Hepatic stellate cell (primary cell): Measurements from ENCODE around the gene AGAP5.
"Not testable (repeated sequence)": the region's sequence is repeated elsewhere in the genome, so short reads cannot be mapped to it uniquely, and the experiment has no call there.

ENCODE experiments used
- DNase-seq: peaks from one replicate; pipeline ENCODE4 v3.0.0; 2011; ENCODE audit warnings: low spot score

The AGAP5 gene

DNA sequence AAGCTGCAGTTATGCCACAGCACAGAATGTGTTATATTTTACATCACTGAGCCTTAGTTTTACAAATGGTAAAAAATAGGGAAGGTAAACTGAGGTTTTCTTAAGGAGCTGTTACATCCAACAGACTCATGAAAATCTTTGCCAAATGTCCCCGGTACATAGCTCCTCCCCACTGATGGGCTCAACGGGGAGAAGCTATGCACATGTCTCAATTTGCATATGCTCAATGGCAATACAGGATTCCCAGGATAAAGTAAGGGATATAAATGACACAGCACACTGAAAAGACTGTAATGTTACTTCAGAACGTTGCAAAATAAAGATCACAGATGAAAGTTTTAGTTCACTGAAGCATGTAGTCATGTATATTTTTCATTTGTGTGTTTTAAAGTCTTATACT, 16.6 kb upstream of the AGAP5 start:
- not testable (repeated sequence) for DNase-seq

GRCh38 chr10:73713912-73714311, 16.0 kb upstream of the AGAP5 start:
- not testable (repeated sequence) for DNase-seq

- not testable (repeated sequence) for DNase-seq
Measured at GRCh38 chr10:73711683-73712082, 13.8 kb upstream of the AGAP5 start.

- DNase-seq: not testable (repeated sequence)
Measured at GRCh38 chr10:73708122-73708521, 10.2 kb upstream of the AGAP5 start.

DNA sequence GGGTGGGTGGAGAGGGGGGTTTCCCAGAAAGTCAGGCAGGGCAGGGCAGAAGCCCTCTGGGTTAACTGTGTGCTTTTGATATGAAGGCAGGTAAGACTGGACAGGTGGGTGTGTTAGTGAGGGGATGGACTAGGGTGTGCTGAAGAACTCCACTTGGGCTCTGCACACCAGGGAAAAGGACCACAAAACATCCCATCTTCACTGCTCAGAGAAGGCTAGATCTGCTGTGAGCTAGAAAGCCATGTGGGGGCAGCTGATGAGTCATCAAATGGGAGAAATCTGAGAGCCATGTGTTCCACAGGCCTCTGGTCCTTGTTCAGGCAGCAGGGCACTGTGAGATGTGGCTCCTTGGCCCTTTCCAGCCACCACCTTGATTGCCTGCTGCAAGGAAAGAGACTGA, 9.7 kb upstream of the AGAP5 start:
- not testable (repeated sequence) for DNase-seq

DNA sequence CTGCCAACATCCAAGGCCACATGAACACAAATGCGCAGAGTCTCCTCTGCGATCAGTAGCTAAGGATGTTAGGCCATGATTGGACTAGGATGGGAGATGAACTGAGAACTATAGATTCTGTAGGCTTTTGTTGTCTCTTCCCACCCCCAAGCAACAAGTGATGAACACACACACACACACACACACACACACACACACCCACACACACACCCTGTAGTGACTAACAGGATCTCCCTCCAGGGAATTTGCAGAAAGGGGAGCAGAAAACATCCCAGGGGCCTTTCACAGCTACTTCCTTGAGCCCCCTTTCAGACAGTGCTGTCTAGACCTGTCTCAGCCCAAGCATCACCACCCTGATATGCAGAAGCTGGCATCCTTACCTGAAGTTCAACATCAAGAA, 8.6 kb upstream of the AGAP5 start:
- not testable (repeated sequence) for DNase-seq

DNA sequence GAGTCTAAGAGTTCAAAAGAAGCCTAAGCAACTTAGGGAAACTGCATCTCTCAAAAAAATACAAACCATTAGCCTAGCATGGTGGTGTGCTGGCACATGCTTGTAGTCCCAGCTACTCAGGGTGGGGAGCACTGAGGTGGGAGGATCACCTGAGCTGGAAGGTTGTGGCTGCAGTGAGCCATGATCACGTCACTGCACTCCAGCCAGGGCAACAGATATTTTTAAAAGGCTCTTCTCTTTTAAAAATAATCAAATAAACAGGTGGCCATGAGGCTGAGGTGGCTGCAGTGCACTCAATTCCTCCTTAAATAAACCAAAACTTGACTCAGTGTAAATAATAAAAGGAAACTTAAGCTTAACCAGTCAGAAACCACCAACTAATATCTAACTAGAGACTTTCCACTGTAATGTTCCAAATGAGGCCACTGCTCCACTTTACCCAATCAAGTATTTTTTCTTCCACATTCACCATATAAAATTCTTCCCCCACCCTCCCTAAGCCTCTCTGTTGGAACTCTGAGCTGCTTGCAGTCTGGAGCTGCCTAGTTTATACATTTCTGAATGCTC, 7.7 kb upstream of the AGAP5 start:
- DNase-seq: not testable (repeated sequence)

- not testable (repeated sequence) for DNase-seq
Measured at GRCh38 chr10:73703924-73704323, 6.0 kb upstream of the AGAP5 start.

- DNase-seq: not testable (repeated sequence)
Measured at GRCh38 chr10:73698819-73699218, 910 bp upstream of the AGAP5 start.

- not testable (repeated sequence) for DNase-seq
Measured at GRCh38 chr10:73695302-73695701, 2.6 kb downstream of the AGAP5 start.

DNA sequence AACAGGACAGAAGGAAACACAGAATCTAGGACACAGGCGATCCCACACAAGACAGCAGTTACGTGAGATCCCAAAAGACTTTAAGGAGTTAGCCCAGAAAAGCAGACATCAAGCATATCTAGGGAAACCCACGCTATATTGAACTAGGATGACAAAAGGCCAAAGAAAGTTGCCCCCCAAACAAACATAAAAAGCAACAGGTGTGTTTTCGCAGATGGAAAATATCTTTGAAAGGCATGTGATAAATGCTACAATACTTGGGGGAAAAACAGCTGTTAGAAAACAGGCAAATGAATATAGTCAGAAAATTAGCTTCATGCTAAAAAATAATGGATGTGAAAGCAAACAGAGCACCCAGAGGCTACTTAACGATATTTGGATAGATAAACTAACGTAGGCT, 7.2 kb downstream of the AGAP5 start:
- not testable (repeated sequence) for DNase-seq

- not testable (repeated sequence) for DNase-seq
Measured at GRCh38 chr10:73689596-73689995, 8.3 kb downstream of the AGAP5 start.

DNA sequence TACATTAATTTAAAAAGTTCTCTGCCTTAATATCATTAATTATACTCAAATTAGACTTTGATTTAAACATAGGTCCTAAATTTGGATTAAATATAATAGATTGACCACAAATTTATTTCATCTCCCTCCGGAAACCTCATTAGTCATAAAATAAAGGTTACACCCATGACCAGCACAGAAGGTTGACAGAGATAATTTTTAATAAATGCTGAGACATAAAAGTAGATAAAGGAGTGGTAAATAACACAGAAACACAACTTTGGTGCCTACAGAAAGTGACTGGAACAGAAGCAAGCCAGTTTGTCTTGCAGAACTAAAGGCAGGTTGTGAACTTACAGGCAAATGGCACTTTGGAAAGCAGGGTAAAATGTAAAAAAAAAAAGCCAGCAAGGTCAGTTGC, 10.3 kb downstream of the AGAP5 start:
- DNase-seq: not testable (repeated sequence)

DNA sequence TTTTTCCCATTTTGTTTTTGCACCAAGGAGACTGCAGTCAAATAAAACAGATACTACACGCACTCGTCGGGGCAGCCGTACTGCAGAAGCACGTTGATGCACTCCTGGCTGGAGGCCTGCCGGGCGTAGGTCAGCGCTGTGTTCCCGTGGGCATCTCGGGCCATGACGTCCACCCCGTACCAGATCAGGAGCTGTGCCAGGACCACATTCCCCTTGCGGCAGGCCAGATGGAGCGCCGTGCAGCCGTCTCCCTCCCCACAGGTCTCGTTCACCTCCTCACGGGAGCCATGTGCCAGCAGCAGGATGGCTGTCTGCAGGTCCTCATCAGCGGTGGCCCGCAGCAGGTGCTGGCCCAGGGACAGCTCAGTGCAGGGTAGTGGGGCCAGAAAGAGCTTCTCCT, 23.4 kb downstream of the AGAP5 start:
- not testable (repeated sequence) for DNase-seq

DNA sequence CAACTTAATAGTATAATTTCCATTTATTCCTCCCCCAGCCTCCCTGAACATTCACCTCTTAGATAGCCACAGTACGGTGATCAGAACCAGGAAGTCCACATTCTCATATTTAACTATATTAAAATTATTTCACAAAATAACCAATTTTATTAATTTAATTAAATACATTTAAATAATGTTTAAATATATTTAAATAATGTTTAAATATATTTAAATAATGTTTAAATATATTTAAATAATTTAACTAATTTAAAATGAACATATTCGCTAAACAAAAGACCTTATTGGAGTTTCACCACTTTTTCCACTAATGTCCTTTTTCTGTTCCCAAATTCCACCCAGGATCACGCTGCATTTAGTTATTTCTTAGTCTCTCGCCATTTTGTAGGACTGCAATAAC, 29.5 kb downstream of the AGAP5 start:
- DNase-seq: not testable (repeated sequence)

DNA sequence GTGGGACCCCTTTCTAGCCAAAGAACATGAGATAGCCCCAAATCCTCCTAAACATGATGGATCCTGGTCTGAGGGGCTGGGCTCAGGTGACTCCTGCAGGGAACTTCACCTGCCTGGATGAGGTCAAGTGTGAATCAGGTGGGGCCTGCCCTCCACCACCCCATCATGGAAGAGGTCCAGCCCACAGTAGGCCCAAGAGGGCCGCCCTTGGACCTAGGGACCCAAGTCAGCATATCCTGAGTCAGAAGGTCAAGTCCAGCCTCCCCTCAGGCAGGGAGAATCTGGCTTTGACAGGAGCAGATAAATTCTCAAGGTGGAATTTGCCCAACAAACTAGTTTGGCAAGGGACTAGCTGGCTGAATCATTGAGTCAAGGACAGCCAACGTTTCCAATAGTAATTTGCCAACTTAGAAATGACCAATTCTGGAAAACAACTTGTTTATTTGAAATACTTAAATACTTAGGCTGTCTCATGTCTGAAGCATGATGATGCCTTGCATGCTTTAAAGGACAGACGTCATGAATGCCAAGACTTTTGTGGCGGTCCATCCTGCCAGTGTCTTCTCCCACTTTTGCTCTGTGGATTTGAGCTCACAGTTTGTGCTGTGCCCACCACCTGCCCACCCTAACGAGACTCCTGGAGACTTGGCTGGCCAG, 31.6 kb downstream of the AGAP5 start:
- not testable (repeated sequence) for DNase-seq

- DNase-seq: not testable (repeated sequence)
Measured at GRCh38 chr10:73665581-73665980, 32.3 kb downstream of the AGAP5 start.

GRCh38 chr10:73664156-73665040, 33.5 kb downstream of the AGAP5 start:
- DNase-seq: not testable (repeated sequence)

DNA sequence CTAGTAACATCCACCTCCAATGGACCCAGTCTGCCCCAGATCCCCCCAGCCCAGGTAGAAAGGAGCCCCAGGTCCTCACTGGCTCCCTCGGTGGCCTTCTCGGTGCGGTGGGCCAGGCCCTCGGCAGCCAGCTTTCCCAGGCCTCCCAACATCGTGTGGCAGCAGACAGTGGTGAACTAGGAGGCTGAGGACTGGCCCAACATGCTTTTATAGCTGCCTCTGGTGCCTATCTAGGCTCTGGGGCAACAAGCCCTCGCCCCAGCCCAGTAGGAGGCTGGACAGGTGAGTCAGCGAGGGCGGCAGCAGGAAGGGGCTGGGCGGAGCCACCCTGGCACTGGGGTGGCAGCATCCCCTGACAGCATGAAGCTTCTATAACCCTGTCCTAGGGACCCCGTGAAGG, 34.3 kb downstream of the AGAP5 start:
- not testable (repeated sequence) for DNase-seq

- not testable (repeated sequence) for DNase-seq
Measured at GRCh38 chr10:73662705-73663104, 35.2 kb downstream of the AGAP5 start.

DNA sequence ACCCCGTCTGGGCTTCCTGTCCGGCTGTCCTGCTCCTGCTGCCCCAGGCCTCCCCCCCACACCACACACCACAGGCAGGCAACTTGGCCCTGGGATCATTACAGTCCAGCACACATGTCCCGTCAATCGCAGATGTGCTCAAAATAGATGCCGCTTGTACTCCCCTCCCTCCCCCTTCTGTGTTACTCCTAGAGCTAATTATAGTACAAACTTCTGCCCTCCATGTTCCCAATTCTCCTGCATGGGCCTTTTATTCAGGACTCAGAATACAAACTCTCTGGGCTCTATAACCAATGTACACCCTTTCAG, 42.0 kb downstream of the AGAP5 start, which contains the start of gene SYNPO2L:
TSS of gene SYNPO2L (minus strand) at position 40 of the 309 bp plus-strand sequence. CDS start 107 bp downstream, outside the sequence.
- no peak for DNase-seq

GRCh38 chr10:73655257-73655989, 42.5 kb downstream of the AGAP5 start:
- no peak for DNase-seq
